CD4-positive, CD25-positive, alpha-beta regulatory T cell (primary cell): ENCODE measurements around the gene UBE2D3. TPM values are rescaled to one million over a fixed set of nuclear protein-coding genes. Genes with fewer than 3 reads are reported as not detected.

Experiments
- ATAC-seq, 2 donors: fragments of 150-1000 bp; cut with Tn5 transposase; one replicate each; pipeline ENCODE4 v1.10.0; 2021; ENCODE audit warnings: low read depth in 2 of 2, moderate number of reproducible peaks in 2 of 2, moderate library complexity in 1 of 2
- DNase-seq, 3 donors: peaks; one replicate each; pipeline versions ENCODE4 v3.0.0 to v3.0.0-alpha.2; 2012 to 2022; ENCODE audit warnings: mixed read lengths in 1 of 3
- H3K27ac ChIP-seq: one replicate; pipeline ENCODE4 v1.7.0; 2013; ENCODE audit warnings: mild to moderate bottlenecking, low read length; ENCODE audit not compliant: insufficient read depth, poor library complexity, severe bottlenecking
- H3K27me3 ChIP-seq: one replicate; pipeline ENCODE4 v1.7.0; 2013; ENCODE audit warnings: low read length; ENCODE audit not compliant: control insufficient read depth, insufficient read depth
- H3K36me3 ChIP-seq: one replicate; pipeline ENCODE4 v1.7.0; 2013; ENCODE audit warnings: mild to moderate bottlenecking, low read length, moderate library complexity; ENCODE audit not compliant: control insufficient read depth, insufficient read depth
- H3K4me1 ChIP-seq: 2 replicates; pipeline ENCODE4 v1.7.0; 2013; ENCODE audit warnings: mild to moderate bottlenecking, low read length; ENCODE audit not compliant: insufficient read depth, control insufficient read depth, poor library complexity, severe bottlenecking
- H3K4me3 ChIP-seq: one replicate; pipeline ENCODE4 v1.7.0; 2013; ENCODE audit warnings: low read depth, mild to moderate bottlenecking, low read length, moderate library complexity
- H3K9me3 ChIP-seq, 2 experiments: 1 replicate in 1 of 2; 2 replicates in 1 of 2; pipeline ENCODE4 v1.7.0; 2013; ENCODE audit warnings: low read length in 2 of 2, mild to moderate bottlenecking in 1 of 2, moderate library complexity in 1 of 2; ENCODE audit not compliant: control insufficient read depth in 2 of 2
- H3K27ac Mint-ChIP-seq, 3 donors: one replicate each; pipeline ENCODE4 v1.8.0; 2020 to 2022; ENCODE audit warnings: mild to moderate bottlenecking in 3 of 3, mixed read lengths in 3 of 3, moderate library complexity in 2 of 3
- H3K27me3 Mint-ChIP-seq: one replicate; pipeline ENCODE4 v1.8.0; 2022; ENCODE audit warnings: mild to moderate bottlenecking, mixed read lengths
- H3K36me3 Mint-ChIP-seq: one replicate; pipeline ENCODE4 v1.8.0; 2020; ENCODE audit warnings: mixed read lengths
- H3K4me1 Mint-ChIP-seq, 4 donors: one replicate each; pipeline ENCODE4 v1.8.0; 2020 to 2022; ENCODE audit warnings: mixed read lengths in 4 of 4, mild to moderate bottlenecking in 1 of 4
- H3K4me3 Mint-ChIP-seq, 4 donors: one replicate each; pipeline ENCODE4 v1.8.0; 2020 to 2022; ENCODE audit warnings: mild to moderate bottlenecking in 4 of 4, mixed read lengths in 4 of 4, moderate library complexity in 3 of 4
- H3K9me3 Mint-ChIP-seq, 7 donors: one replicate each; pipeline ENCODE4 v1.8.0; 2020 to 2022; ENCODE audit warnings: mixed read lengths in 7 of 7, mild to moderate bottlenecking in 3 of 7, moderate library complexity in 2 of 7
- polyA plus RNA-seq, 4 donors: library from polyadenylated mRNA; unstranded; fragments of 300-500 nt; fragmentation: Illumina TruSeq; gene quantifications; one replicate each; pipeline ENCODE4 v1.2.3, GENCODE V29; 2021
- total RNA-seq: library from RNA; stranded (reverse); gene quantifications from one replicate; pipeline ENCODE4 v1.2.3, GENCODE V29; 2022

The UBE2D3 gene
- total and polyA plus RNA-seq, 5 donors from 2014 or later = 452 to 587 (median 502) TPM

GRCh38 chr4:102759831-102760644 lies 67.3 kb downstream of the UBE2D3 start:
- no peaks in the 10 kb centered on the region for H3K36me3 ChIP-seq
- H3K27ac ChIP-seq = peak overlapping the region; percentile 65
- Mint-ChIP-seq H3K36me3 (no peaks in the 10 kb centered on the region), H3K9me3 (no peaks in the 10 kb centered on the region), H3K4me1 (peaks cover 29 to 44% (median 36%) of the 10 kb centered on the region in 4 donors), H3K27me3 (peaks cover 7% of the 10 kb centered on the region), H3K27ac (peak overlapping the region; percentile 72 to 95 (median 84)), H3K4me3 (peak overlapping the region; percentile 94 to 98 (median 98))
- peak; percentile 28 to 56 (median 44) for DNase-seq
- peak; percentile 29 to 38 for ATAC-seq
- H3K4me1 ChIP-seq = peaks cover 18% of the 10 kb centered on the region
- H3K4me3 ChIP-seq = peak overlapping the region; percentile 98
- H3K27me3 ChIP-seq = no peaks in the 10 kb centered on the region
- H3K9me3 ChIP-seq = no peaks in the 10 kb centered on the region

GRCh38 chr4:102758241-102759160 lies 68.8 kb downstream of the UBE2D3 start:
- DNase-seq (no peak), ATAC-seq (no peak)
- Mint-ChIP-seq H3K27ac (peak overlapping the region; percentile 52 to 84 (median 53)), H3K4me3 (peak overlapping the region in 2 of 4 donors; percentile 51 to 94), H3K36me3 (no peaks in the 10 kb centered on the region), H3K27me3 (peaks cover 7% of the 10 kb centered on the region), H3K4me1 (peaks cover 29 to 44% (median 37%) of the 10 kb centered on the region in 4 donors), H3K9me3 (peaks cover 0 to 2% (median 0%) of the 10 kb centered on the region in 7 donors)
- H3K4me1 ChIP-seq = peaks cover 18% of the 10 kb centered on the region
- no peak overlapping the region for H3K4me3 ChIP-seq
- no peaks in the 10 kb centered on the region for H3K27me3 ChIP-seq
- no peaks in the 10 kb centered on the region for H3K36me3 ChIP-seq
- no peak overlapping the region for H3K27ac ChIP-seq
- no peaks in the 10 kb centered on the region for H3K9me3 ChIP-seq

- Histone ChIP-seq H3K27me3 (no peaks in the 10 kb centered on the region), H3K9me3 (no peaks in the 10 kb centered on the region), H3K4me3 (no peak overlapping the region), H3K4me1 (peaks cover 18% of the 10 kb centered on the region), H3K36me3 (no peaks in the 10 kb centered on the region), H3K27ac (no peak overlapping the region)
- ATAC-seq = no peak
- Mint-ChIP-seq H3K27me3 (peaks cover 7% of the 10 kb centered on the region), H3K9me3 (peaks cover 0 to 2% (median 0%) of the 10 kb centered on the region in 7 donors), H3K4me3 (peak overlapping the region in 1 of 4 donors; percentile 51), H3K36me3 (no peaks in the 10 kb centered on the region), H3K27ac (peak overlapping the region in 2 of 3 donors; percentile 11 to 64), H3K4me1 (peaks cover 29 to 44% (median 37%) of the 10 kb centered on the region in 4 donors)
- no peak for DNase-seq
Measured at GRCh38 chr4:102757681-102758080, 69.7 kb downstream of the UBE2D3 start.

GRCh38 chr4:102754044-102754443 lies 73.3 kb downstream of the UBE2D3 start:
- no peak overlapping the region for H3K27ac ChIP-seq
- no peaks in the 10 kb centered on the region for H3K9me3 ChIP-seq
- H3K36me3 ChIP-seq = no peaks in the 10 kb centered on the region
- no peaks in the 10 kb centered on the region for H3K4me1 ChIP-seq
- ATAC-seq (no peak), DNase-seq (no peak)
- Mint-ChIP-seq H3K4me3 (no peak overlapping the region), H3K9me3 (peaks cover 0 to 2% (median 0%) of the 10 kb centered on the region in 7 donors), H3K27me3 (no peaks in the 10 kb centered on the region), H3K4me1 (peaks cover 15 to 23% (median 18%) of the 10 kb centered on the region in 4 donors), H3K36me3 (peaks cover 8% of the 10 kb centered on the region), H3K27ac (no peak overlapping the region)
- H3K4me3 ChIP-seq = no peak overlapping the region
- no peaks in the 10 kb centered on the region for H3K27me3 ChIP-seq

GRCh38 chr4:102751941-102752340 lies 75.4 kb downstream of the UBE2D3 start:
- Mint-ChIP-seq H3K4me1 (peaks cover 0 to 10% (median 4%) of the 10 kb centered on the region in 4 donors), H3K27me3 (no peaks in the 10 kb centered on the region), H3K36me3 (peaks cover 8% of the 10 kb centered on the region), H3K4me3 (no peak overlapping the region), H3K9me3 (peaks cover 0 to 2% (median 0%) of the 10 kb centered on the region in 7 donors), H3K27ac (no peak overlapping the region)
- no peaks in the 10 kb centered on the region for H3K4me1 ChIP-seq
- H3K36me3 ChIP-seq = no peaks in the 10 kb centered on the region
- H3K4me3 ChIP-seq = no peak overlapping the region
- no peak for ATAC-seq
- H3K27me3 ChIP-seq = no peaks in the 10 kb centered on the region
- no peak overlapping the region for H3K27ac ChIP-seq
- DNase-seq = no peak
- H3K9me3 ChIP-seq = no peaks in the 10 kb centered on the region

Other genes with a start within 250 kb of the UBE2D3 start
- gene MANBA, start 66.6 kb downstream of the UBE2D3 start, total RNA-seq = 21.2 TPM
- gene MANBA, start 66.6 kb downstream of the UBE2D3 start, polyA plus RNA-seq = 10 to 100 TPM; 10.7 to 17.4 (median 15.2) TPM
- 17.6 TPM for gene CISD2, start 41.4 kb upstream of the UBE2D3 start, total RNA-seq
- gene CISD2, start 41.4 kb upstream of the UBE2D3 start, polyA plus RNA-seq = 10 to 100 TPM; 27.6 to 42.3 (median 30.3) TPM
- 1.7 TPM for gene SLC9B1, start 192.2 kb upstream of the UBE2D3 start, total RNA-seq
- gene SLC9B1, start 192.2 kb upstream of the UBE2D3 start, polyA plus RNA-seq = 1 to 10 TPM; 1.7 to 2.7 (median 2.5) TPM
- gene SLC9B2, start 249.2 kb upstream of the UBE2D3 start, total RNA-seq = 24.1 TPM
- gene SLC9B2, start 249.2 kb upstream of the UBE2D3 start, polyA plus RNA-seq = 10 to 100 TPM in 3 of 4 donors, 1 to 10 TPM in 1; 9.7 to 17.7 (median 13.1) TPM